DND-41 (cell line): ENCODE data around the gene SHROOM2.

ENCODE experiments used
- ATAC-seq: fragments of 200-7000 bp; cut with Tn5 transposase; 3 replicates; pipeline ENCODE4 v1.9.1; 2021; ENCODE audit warnings: low read depth; ENCODE audit not compliant: insufficient read depth
- DNase-seq: peaks from one replicate; pipeline ENCODE4 v3.0.0-alpha.2; 2020
- H2AFZ ChIP-seq: 2 replicates; pipeline ENCODE4 v1.6.0; 2012; ENCODE audit warnings: low read depth, low read length
- H3K27ac ChIP-seq: 2 replicates; pipeline ENCODE4 v1.5.1; 2012; ENCODE audit warnings: low read length, inconsistent platforms
- H3K27me3 ChIP-seq: fragments of 200-600 bp; sonication (generic); 2 replicates; pipeline ENCODE4 v1.6.0; 2012; ENCODE audit warnings: low read length, mild to moderate bottlenecking, inconsistent platforms; ENCODE audit not compliant: insufficient read depth, poor library complexity
- H3K36me3 ChIP-seq: 2 replicates; pipeline ENCODE4 v1.5.1; 2012; ENCODE audit warnings: low read length, inconsistent platforms; ENCODE audit not compliant: insufficient read depth
- H3K4me1 ChIP-seq: 2 replicates; pipeline ENCODE4 v1.5.1; 2012; ENCODE audit warnings: mild to moderate bottlenecking, low read length; ENCODE audit not compliant: insufficient read depth
- H3K4me2 ChIP-seq: 2 replicates; pipeline ENCODE4 v1.6.0; 2012; ENCODE audit warnings: mild to moderate bottlenecking, moderate library complexity, low read length, inconsistent platforms; ENCODE audit not compliant: insufficient read depth
- H3K4me3 ChIP-seq, 2 experiments: fragments of 200-600 bp in 1 of 2; shearing (Covaris generic) in 1 of 2; 2 replicates each; pipeline ENCODE4 v1.5.1; 2012 to 2016; ENCODE audit warnings: inconsistent platforms in 2 of 2, low read length in 2 of 2, mild to moderate bottlenecking in 2 of 2, low read depth in 1 of 2, moderate library complexity in 1 of 2
- H3K79me2 ChIP-seq: 2 replicates; pipeline ENCODE4 v1.6.0; 2012; ENCODE audit warnings: low read length, inconsistent platforms; ENCODE audit not compliant: insufficient read depth
- H3K9ac ChIP-seq: 2 replicates; pipeline ENCODE4 v1.6.0; 2012; ENCODE audit warnings: low read depth, mild to moderate bottlenecking, inconsistent platforms, low read length, moderate library complexity
- H3K9me3 ChIP-seq: 2 replicates; pipeline ENCODE4 v1.5.1; 2012; ENCODE audit warnings: low read length, moderate library complexity, mild to moderate bottlenecking, inconsistent platforms; ENCODE audit not compliant: insufficient read depth, severe bottlenecking
- H4K20me1 ChIP-seq: 2 replicates; pipeline ENCODE4 v1.6.0; 2012; ENCODE audit warnings: low read length; ENCODE audit not compliant: insufficient read depth
- CTCF ChIP-seq: IDR thresholded peaks from 2 replicates; pipeline ENCODE4 v1.5.1; 2012; ENCODE audit warnings: borderline replicate concordance, low read length, moderate library complexity, mild to moderate bottlenecking; ENCODE audit not compliant: poor library complexity, severe bottlenecking; ENCODE audit errors: extremely low read depth
- EZH2 ChIP-seq: IDR thresholded peaks from 3 replicates; pipeline ENCODE4 v1.6.1; 2012; ENCODE audit warnings: borderline replicate concordance, low read depth, mild to moderate bottlenecking, moderate library complexity, low read length, inconsistent platforms; ENCODE audit not compliant: severe bottlenecking

SHROOM2 gene

GRCh38 chrX:9865804-9866472, 79.7 kb downstream of the SHROOM2 start:
- H4K20me1 ChIP-seq, result no peaks in the 10 kb centered on the region
- no peak overlapping the region for H2AFZ ChIP-seq
- H3K4me3 ChIP-seq, result no peak overlapping the region
- no peaks in the 10 kb centered on the region for H3K79me2 ChIP-seq
- H3K4me1 ChIP-seq, result no peaks in the 10 kb centered on the region
- no peaks in the 10 kb centered on the region for H3K36me3 ChIP-seq
- no peaks in the 10 kb centered on the region for H3K9me3 ChIP-seq
- no peak for DNase-seq
- TF ChIP-seq EZH2 (no peak), CTCF (no peak)
- H3K4me2 ChIP-seq, result no peak overlapping the region
- H3K27me3 ChIP-seq, result no peaks in the 10 kb centered on the region
- no peak for ATAC-seq
- no peak overlapping the region for H3K9ac ChIP-seq
- H3K27ac ChIP-seq, result no peak overlapping the region

GRCh38 chrX:9866633-9867032, 80.4 kb downstream of the SHROOM2 start:
- Histone ChIP-seq H3K9ac (no peak overlapping the region), H3K79me2 (no peaks in the 10 kb centered on the region), H4K20me1 (no peaks in the 10 kb centered on the region), H3K4me3 (no peak overlapping the region), H3K9me3 (no peaks in the 10 kb centered on the region), H3K4me1 (no peaks in the 10 kb centered on the region), H3K36me3 (no peaks in the 10 kb centered on the region), H3K4me2 (no peak overlapping the region), H3K27ac (no peak overlapping the region), H3K27me3 (no peaks in the 10 kb centered on the region), H2AFZ (no peak overlapping the region)
- DNase-seq, result no peak
- no peak for ATAC-seq
- TF ChIP-seq EZH2 (no peak), CTCF (no peak)

GRCh38 chrX:9867226-9867625, 81.0 kb downstream of the SHROOM2 start:
- H3K36me3 ChIP-seq, result no peaks in the 10 kb centered on the region
- H3K79me2 ChIP-seq, result no peaks in the 10 kb centered on the region
- no peaks in the 10 kb centered on the region for H4K20me1 ChIP-seq
- no peak overlapping the region for H2AFZ ChIP-seq
- H3K27ac ChIP-seq, result no peak overlapping the region
- no peak for ATAC-seq
- H3K4me3 ChIP-seq, result no peak overlapping the region
- DNase-seq, result no peak
- no peak overlapping the region for H3K9ac ChIP-seq
- no peaks in the 10 kb centered on the region for H3K27me3 ChIP-seq
- no peaks in the 10 kb centered on the region for H3K9me3 ChIP-seq
- H3K4me2 ChIP-seq, result no peak overlapping the region
- TF ChIP-seq CTCF (no peak), EZH2 (no peak)
- H3K4me1 ChIP-seq, result no peaks in the 10 kb centered on the region

GRCh38 chrX:9867753-9868152, 81.5 kb downstream of the SHROOM2 start:
- TF ChIP-seq CTCF, result no peak
- TF ChIP-seq EZH2, result no peak
- Histone ChIP-seq H3K4me1 (no peaks in the 10 kb centered on the region), H2AFZ (no peak overlapping the region), H4K20me1 (no peaks in the 10 kb centered on the region), H3K27ac (no peak overlapping the region), H3K27me3 (no peaks in the 10 kb centered on the region), H3K9ac (no peak overlapping the region), H3K9me3 (no peaks in the 10 kb centered on the region), H3K4me3 (no peak overlapping the region), H3K36me3 (no peaks in the 10 kb centered on the region), H3K4me2 (no peak overlapping the region), H3K79me2 (no peaks in the 10 kb centered on the region)
- no peak for DNase-seq
- ATAC-seq, result no peak
